GM21447 (cell line): Measurements from ENCODE around the gene KCTD16.

ENCODE experiments used
- ATAC-seq: cut with Tn5 transposase; IDR thresholded peaks from one replicate; pipeline ENCODE4 v1.9.1; 2021; ENCODE audit not compliant: unreplicated experiment

The KCTD16 gene

DNA sequence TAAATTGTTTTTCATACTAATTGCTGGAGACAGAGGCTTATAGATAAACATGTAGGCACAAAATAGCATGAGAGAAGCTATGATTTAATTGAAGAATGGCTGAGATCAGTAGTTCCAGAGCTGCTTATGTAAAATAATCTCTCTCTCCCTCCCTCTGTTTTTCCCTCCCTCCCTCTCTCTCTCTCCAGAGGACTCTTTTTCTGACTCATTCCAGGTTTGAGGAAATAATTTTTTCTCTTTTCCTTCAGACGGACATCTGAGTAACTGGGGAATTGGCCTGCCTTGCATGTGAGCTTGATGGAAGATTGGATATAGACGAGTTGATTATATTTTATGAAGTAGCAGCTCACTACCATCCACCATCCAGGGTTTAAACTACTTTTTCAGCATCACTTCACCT, 35.5 kb downstream of the KCTD16 start:
- no peak for ATAC-seq

DNA sequence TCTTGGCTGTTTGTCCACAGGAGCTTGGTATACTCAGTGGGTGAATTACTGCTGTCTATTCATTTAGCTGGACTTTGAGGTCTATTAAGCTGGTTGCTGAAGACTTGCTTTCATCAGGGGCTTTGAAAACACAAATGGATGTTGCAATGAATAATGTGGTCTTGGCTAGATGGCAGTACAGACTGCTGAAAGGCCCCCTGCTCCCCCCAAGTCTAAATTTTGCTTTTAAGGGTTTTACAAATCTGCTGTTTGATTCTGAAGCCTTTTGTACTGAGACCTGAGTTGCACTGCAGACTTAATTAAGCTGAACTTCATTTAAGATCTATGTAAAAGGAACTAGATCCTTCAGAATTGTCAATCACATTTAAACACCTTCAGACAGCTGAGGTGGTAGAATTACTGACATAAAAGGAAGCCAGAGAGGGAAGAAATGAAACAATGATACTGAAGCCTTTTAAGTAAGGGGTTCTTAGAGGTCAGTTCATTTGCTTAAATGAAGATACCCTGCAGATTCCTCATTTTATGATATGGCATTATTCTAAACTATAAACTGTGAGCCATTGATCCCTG, 37.3 kb downstream of the KCTD16 start:
- ATAC-seq = no peak

GRCh38 chr5:144209361-144209760, 38.7 kb downstream of the KCTD16 start:
- ATAC-seq = no peak

- ATAC-seq = no peak
Observed at GRCh38 chr5:144210655-144211054, 40.0 kb downstream of the KCTD16 start.

DNA sequence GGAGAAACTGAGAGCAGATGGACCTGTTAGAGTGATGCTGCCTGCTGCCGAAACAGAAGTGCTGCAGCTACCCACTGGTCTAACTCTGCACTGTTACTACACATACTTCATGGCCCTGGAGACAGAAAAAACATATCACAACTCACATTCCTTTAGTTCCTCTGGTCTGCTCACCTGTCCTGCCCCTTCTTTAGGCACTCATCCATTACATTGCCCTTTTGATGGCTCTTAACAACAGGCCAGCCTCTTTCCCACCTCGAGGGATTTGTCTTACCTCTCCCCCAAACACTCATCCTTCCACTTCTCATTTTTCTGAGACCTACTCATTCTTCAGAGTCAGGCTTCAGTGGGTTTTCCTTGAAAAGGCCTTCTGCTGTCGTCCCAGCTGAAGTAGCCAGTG, 49.2 kb downstream of the KCTD16 start:
- ATAC-seq = no peak

DNA sequence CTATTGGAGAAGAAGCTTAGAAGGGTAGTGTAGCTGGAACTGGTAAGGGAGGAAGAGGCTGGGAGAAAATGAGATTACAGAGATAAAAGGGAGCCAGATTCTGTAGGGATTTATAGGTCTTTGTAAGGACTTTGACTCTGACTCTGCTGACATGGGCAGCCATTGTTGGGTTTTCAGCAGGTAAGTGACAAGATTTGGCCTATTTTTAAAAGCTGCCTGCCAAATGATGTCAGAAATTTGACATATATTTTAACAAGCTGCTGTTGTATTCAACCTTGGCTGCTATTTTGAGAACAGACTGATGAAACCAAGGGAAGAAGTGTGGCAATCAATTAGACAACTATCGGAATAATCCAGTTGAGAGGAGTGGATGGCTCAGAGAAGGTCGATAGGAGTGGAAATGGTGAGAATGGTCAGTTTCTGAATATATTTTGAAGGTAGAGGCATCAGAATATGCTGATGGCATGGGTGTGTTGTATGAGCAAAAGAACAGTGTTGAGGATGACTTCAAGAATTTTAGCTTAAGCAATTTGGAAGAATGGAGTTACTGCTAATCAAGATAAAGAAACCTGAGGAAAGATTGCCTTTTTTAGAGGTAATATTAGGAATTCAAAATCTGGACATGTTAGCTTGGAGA, 56.8 kb downstream of the KCTD16 start:
- no peak for ATAC-seq

- no peak for ATAC-seq
Observed at GRCh38 chr5:144230806-144231205, 60.1 kb downstream of the KCTD16 start.

DNA sequence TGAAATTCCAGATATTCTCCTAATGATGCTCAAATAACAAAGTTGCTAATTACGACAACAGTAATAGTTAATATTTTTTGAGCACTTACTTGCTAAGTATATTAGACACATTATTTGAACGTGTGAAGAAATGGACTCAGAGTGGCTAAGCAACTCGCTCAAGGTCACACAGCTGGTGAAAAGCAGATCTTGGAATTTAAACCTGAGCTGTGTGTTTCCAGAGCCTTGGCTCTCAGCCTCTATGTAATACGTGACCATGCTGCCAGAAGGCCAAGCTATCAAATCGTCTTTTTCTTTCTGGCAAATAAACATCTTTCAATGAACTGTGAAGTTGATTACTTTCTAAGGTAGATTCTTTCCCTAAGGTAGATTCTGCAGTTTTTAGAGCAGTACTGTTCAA, 61.6 kb downstream of the KCTD16 start:
- no peak for ATAC-seq

DNA sequence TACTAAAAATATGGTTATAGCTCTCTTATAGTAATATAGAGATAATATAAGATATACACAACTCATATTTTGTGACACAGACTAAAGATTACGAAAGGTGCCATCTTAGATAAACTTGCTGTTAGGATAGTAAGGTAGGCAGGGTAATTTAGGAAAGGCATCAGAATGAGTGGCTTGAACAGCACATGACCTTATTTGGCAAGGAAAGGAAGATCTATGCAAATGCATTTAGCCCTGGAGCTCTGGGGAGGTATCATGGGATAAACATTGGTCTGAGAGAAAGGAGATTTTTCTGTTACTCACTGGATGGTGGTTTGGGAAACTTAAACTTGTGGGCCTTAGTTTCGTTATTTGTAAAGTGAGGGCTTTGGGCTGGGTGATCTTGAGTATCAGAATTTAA, 65.8 kb downstream of the KCTD16 start:
- ATAC-seq = no peak

DNA sequence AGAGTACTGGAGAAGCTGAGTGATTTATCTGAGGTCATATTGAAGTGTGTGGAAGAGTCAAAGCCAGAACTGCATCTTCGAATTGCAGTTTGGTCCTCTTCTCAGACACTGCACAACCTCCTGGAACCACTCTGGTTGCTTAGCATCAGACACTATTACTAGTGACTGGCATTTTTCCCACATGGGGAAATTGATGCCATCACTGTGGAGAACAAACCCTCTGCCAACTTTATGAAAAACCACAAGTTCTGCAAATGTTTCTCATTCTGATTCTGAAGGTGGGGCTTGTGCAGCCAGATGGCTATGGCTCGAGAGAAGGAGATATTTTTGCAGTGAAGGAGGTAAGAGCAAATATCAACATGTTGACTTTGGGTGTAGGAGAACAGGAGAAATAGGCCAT, 67.2 kb downstream of the KCTD16 start:
- ATAC-seq = no peak

DNA sequence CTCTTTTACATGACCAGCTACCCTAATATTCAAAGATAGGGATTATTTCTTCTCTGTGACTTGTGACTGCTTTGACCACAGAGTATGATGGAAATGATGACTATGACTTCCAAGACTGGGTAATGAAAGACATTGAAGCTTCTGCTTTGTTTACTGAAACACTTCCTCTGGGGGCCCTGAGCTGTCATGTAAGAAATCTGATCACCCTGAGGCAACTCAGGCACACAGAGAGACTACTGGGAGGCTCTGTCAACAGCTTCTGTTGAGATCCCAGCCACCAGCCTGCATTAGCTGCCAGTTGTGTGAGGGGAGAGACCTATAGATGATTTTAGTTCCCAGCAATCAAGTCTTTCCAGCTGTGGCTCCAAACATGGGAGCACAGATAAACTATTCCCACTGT, 76.5 kb downstream of the KCTD16 start:
- no peak for ATAC-seq

DNA sequence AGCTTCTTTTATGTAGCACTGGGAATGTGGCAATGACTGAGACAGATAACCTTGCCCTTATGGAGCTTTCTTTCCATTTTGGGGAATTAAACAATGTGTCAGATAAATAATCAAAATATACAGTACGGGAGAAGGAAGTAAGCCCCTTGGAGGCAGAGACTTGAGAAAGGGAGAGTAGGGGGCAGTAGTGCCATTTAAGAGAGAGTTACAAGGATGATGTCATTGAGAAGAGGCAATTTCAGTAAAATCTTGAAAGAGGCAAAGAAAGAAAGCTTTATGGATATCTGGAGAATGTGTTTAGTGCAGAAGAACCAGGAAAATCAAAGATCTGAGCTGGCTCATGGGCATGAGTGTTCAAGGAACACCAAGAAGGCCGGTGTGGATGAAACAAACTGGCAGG, 77.3 kb downstream of the KCTD16 start:
- no peak for ATAC-seq

DNA sequence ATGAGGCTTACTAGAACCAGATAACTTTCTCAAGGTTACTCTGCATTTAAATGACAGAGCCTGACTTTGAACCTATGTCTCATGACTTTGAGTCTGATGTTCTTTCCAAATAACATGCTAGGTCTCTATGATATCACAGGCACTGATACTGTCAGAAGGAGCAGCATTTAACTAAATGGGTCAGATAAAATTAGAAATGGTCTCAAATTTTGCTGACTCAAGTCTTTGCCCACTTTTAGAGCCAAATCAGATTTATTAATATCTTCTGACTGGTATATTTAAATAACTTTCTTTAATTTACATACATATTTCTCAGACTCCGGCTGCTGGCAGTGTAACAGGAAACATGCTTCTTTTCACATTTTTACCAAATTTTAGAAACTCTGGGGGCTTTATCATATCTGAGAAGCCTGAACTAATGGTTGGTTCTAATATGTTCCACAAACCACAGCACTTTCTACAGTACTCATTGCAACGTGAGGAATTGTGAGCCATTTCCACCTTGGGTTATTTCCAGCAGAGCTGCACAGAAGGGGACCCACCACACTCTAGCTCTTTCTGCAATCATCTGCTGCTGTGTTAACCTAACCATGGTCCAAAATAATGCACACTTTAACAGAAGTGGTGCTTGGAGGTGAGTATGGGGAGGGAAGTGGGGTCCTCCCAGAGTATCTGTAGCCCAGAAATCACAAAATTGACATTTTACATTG, 79.2 kb downstream of the KCTD16 start:
- no peak for ATAC-seq

DNA sequence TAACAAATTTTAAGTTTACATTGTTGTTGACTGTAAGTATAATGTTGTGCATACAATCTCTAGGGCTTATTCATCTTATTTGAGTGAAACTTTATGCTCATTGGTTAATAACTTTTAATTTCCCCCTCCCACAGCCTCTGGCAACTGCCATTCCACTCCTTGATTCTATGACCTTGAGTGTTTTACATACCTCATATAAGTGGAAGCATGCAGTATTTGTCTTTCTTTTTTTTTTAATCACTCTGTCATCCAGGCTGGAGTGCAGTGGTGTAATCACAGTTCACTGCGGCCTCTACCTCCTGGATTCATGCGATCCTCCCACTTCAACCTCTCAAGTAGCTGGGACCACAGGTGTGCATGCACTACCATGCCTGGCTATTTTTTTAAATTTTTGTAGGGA, 83.9 kb downstream of the KCTD16 start:
- ATAC-seq = no peak

GRCh38 chr5:144260121-144260520, 89.4 kb downstream of the KCTD16 start:
- no peak for ATAC-seq

- no peak for ATAC-seq
Observed at GRCh38 chr5:144265643-144266247, 95.1 kb downstream of the KCTD16 start.

DNA sequence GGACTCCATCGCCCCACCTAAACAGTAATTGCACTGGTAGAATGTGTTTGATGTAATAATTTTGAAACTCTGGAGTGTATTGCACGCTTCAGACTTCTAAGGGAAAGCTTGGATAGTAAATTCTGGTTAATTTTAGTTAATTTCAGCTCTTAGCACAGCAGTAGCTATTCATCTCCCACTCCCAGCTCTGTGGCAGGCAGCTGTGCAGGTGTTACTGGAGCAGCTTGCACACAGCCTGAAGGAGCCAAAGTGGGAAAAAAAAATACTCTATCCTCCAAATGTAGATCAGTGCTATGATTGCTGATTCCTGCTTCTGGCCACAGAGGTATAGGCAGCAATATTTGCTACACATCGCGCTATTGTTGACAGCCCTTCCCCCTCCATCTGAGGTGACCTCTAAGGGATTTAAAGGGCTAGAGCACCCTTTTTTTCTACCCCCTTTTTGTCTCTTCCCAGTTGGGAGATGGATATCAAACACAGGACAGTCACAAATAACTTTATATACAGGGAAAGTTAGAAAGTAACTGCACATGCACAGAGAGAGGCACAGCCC, 97.4 kb downstream of the KCTD16 start:
- ATAC-seq = no peak

DNA sequence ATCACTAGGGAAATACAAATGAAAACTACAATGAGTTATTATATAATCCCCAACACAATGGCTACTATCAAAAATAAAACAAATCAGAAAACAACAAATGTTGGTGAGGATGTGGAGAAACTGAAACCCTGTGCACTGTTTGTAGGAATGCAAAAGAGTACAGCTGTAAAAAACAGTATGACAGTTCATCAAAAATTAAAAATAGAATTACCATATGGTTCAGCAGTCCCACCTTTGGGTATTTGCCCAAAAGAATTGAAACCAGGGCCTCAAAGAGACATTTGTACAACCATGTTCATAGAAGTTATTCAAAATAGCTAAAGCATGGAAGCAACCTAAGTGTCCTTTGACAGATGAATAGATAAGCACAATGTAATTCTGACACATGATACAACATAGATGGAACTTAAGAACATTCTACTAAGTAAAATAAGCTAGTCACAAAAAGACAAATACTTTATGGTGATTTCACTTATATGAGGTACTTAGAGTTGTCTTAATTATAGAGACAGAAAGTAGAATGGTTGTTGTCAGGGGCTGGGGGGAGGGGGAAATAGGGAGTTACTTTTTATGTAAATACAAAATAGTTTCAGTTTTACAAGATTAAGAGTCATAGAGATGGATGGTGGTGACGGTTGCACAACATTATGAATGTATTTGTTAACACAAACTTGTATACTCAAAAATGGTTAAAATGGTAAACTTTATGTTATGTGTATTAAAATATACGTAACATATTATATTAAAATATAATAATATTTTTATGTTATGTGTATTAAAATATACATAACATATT, 102.8 kb downstream of the KCTD16 start:
- no peak for ATAC-seq

DNA sequence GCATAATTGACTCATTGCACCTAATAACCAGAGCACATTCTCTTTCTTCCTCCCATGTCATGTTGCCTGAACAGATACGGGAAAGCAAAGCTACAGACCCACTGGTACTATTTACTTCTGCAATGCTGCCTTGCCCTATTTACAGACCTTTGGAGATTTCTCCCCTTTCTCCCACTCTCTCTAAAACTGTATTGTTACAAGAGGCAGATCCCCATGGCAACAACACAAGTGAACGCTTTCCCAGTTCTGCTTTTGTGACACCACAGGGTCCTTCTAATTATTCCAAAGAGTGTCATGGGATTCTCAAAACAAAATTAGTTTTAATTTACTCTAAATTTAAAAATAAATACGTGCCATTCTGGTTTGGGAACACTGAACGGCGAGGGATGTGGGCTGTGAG, 104.7 kb downstream of the KCTD16 start:
- ATAC-seq = no peak

DNA sequence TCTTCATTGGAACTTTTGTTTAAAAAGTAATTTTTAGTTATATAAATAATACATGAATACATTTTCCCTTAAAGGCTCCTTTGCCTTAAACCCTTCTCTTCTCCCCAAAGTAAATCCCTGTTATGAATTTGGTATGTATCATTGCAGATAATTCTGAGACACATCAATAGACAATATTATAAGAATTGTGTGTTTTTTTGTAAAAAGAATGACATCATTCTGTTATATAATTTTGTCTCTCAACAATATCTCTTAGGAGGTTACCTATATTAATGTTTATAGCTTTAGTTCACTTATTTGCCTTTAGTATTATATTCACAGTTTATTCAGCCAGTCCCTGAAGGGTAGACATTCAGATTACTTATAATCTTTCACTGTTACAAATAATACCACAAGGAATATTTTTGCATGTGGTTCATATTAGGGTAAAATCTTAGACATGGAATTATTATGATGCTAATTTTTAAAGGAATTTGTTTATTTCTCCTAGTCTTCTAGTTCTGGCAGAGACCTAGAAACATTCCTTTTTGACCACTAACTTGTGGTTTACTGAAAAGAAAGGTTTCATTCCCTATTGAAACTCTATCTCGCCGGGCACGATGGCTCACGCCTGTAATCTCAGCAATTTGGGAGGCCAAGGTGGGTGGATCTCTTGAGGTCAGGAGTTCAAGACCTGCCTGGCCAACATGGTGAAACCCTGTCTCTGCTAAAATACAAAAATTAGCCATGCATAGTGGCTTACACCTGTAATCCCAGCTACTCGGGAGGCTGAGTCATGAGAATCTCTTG, 105.6 kb downstream of the KCTD16 start:
- ATAC-seq = no peak
